ENCODE results near the gene MYO1E.

- TF ChIP-seq FOXK2 (IDR thresholded peaks at IDR 0.05) (no peak), TARDBP (IDR thresholded peaks at IDR 0.05) (no peak), ELF4 (IDR thresholded peaks at IDR 0.05) (no peak), FOXM1 (IDR thresholded peaks at IDR 0.05; ENCODE audit: borderline replicate concordance) (no peak), ARNT (IDR thresholded peaks at IDR 0.05) (no peak), SUZ12 (IDR thresholded peaks at IDR 0.05) (no peak), SP1 (IDR thresholded peaks at IDR 0.05) (no peak), ZNF384 (IDR thresholded peaks at IDR 0.05) (no peak), CTBP1 (IDR thresholded peaks at IDR 0.05; ENCODE audit: borderline replicate concordance) (no peak), LEF1 (IDR thresholded peaks at IDR 0.05; ENCODE audit: borderline replicate concordance) (no peak)
Measured at GRCh38 chr15:59385171-59385570, 12.5 kb upstream of the MYO1E start.

Data from HEK293T (cell line).